ENCODE data around the gene SIK3. TPM values are rescaled to one million over a fixed set of nuclear protein-coding genes. Genes with fewer than 3 reads are reported as not detected.

Gene SIK3
- total RNA-seq, 2 experiments from 2014 or later: 81.4 to 86.1 TPM

- Histone ChIP-seq H3K9me3 (ENCODE audit: control insufficient read depth in 1 of 2, insufficient read depth in 1 of 2, low read length in 2 of 2) (no peaks in the 10 kb centered on the region), H3K4me3 (ENCODE audit: low read length) (no peak overlapping the region), H3K4me1 (ENCODE audit: insufficient read depth, low read length) (peaks cover 32% of the 10 kb centered on the region), H3K36me3 (ENCODE audit: insufficient read depth, low read length) (no peaks in the 10 kb centered on the region), H3K27ac (ENCODE audit: low read depth in 1 of 2, low read length in 2 of 2) (peak overlapping the region in 1 of 2 donors; percentile 95), H3K27me3 (ENCODE audit: control insufficient read depth in 1 of 2, insufficient read depth in 2 of 2, low read length in 2 of 2) (no peaks in the 10 kb centered on the region)
- no peak for TF ChIP-seq CTCF (IDR thresholded peaks at IDR 0.05)
- ChIA-PET POLR2A (no interaction called here), CTCF (interaction anchor here (1.5 to 1.8 kb wide), 2 partner anchors 264 to 308 kb away, joined by 3 to 6 read pairs; partner anchors contain the start of gene APOA5)
- H3K27ac Mint-ChIP-seq: peak overlapping the region; percentile 100
- H3K9me3 Mint-ChIP-seq: no peaks in the 10 kb centered on the region
- intact Hi-C loops (cut with DNase I, micrococcal nuclease): loop anchor here (2.0 to 5.0 kb wide), 3 partner anchors 62 to 173 kb away; no protein-coding TSS in a partner anchor
- H3K36me3 Mint-ChIP-seq (ENCODE audit: low read depth): peaks cover 17% of the 10 kb centered on the region
- DNase-seq (no peak), ATAC-seq (ENCODE audit: poor library complexity) (no peak)
- peaks cover 40% of the 10 kb centered on the region for H3K4me1 Mint-ChIP-seq (ENCODE audit: low read depth)
- H3K4me3 Mint-ChIP-seq: peak overlapping the region; percentile 100
- no peaks in the 10 kb centered on the region for H3K27me3 Mint-ChIP-seq
These were observed 1.5 kb upstream of the SIK3 start for GRCh38 chr11:117099696-117100095.

GRCh38 chr11:117097389-117098268 lies 599 bp downstream of the SIK3 start:
- Mint-ChIP-seq H3K9me3 (no peaks in the 10 kb centered on the region), H3K4me3 (peak overlapping the region; percentile 99), H3K36me3 (ENCODE audit: low read depth) (peaks cover 20% of the 10 kb centered on the region), H3K4me1 (ENCODE audit: low read depth) (peaks cover 59% of the 10 kb centered on the region), H3K27ac (peak overlapping the region; percentile 96), H3K27me3 (no peaks in the 10 kb centered on the region)
- peak; percentile 8 for ATAC-seq (ENCODE audit: poor library complexity)
- peak overlapping the region; percentile 81 to 93 for H3K27ac ChIP-seq (ENCODE audit: low read depth in 1 of 2, low read length in 2 of 2)
- no peak for TF ChIP-seq CTCF (IDR thresholded peaks at IDR 0.05)
- peaks cover 5% of the 10 kb centered on the region for H3K36me3 ChIP-seq (ENCODE audit: insufficient read depth, low read length)
- CTCF ChIA-PET: interaction anchor here (1.0 to 1.8 kb wide), 6 partner anchors 8 to 307 kb away, joined by 3 to 6 read pairs (median 3); partner anchors contain the start of gene APOA5
- H3K27me3 ChIP-seq (ENCODE audit: control insufficient read depth in 1 of 2, insufficient read depth in 2 of 2, low read length in 2 of 2): no peaks in the 10 kb centered on the region
- intact Hi-C loops (cut with DNase I, micrococcal nuclease): loop anchor here (1.0 to 5.0 kb wide), 4 partner anchors 15 to 324 kb away; no protein-coding TSS in a partner anchor
- H3K4me1 ChIP-seq (ENCODE audit: insufficient read depth, low read length): peaks cover 44% of the 10 kb centered on the region
- peak in 12 of 14 experiments; percentile 11 to 56 (median 26) for DNase-seq
- no peaks in the 10 kb centered on the region for H3K9me3 ChIP-seq (ENCODE audit: control insufficient read depth in 1 of 2, insufficient read depth in 1 of 2, low read length in 2 of 2)
- H3K4me3 ChIP-seq (ENCODE audit: low read length): peak overlapping the region; percentile 89
- POLR2A ChIA-PET: interaction anchor here (0.8 to 2.9 kb wide), 22 partner anchors 15 to 324 kb away, joined by 3 to 22 read pairs (median 4); partner anchors contain the start of genes APOA5, PAFAH1B2 and SIDT2

- no peaks in the 10 kb centered on the region for H3K9me3 ChIP-seq (ENCODE audit: control insufficient read depth in 1 of 2, insufficient read depth in 1 of 2, low read length in 2 of 2)
- peak overlapping the region; percentile 89 for H3K4me3 ChIP-seq (ENCODE audit: low read length)
- Mint-ChIP-seq H3K4me1 (ENCODE audit: low read depth) (peaks cover 66% of the 10 kb centered on the region), H3K36me3 (ENCODE audit: low read depth) (peaks cover 26% of the 10 kb centered on the region), H3K27ac (peak overlapping the region; percentile 96), H3K27me3 (no peaks in the 10 kb centered on the region), H3K9me3 (no peaks in the 10 kb centered on the region), H3K4me3 (peak overlapping the region; percentile 99)
- ATAC-seq (ENCODE audit: poor library complexity): no peak
- TF ChIP-seq CTCF (IDR thresholded peaks at IDR 0.05): no peak
- ChIA-PET CTCF (interaction anchor here (0.9 to 1.4 kb wide), 5 partner anchors 9 to 306 kb away, joined by 3 to 4 read pairs (median 3); no protein-coding TSS in a partner anchor), POLR2A (interaction anchor here (0.8 to 2.9 kb wide), 12 partner anchors 14 to 306 kb away, joined by 3 to 22 read pairs (median 6); partner anchors contain the start of genes APOA5, PAFAH1B2 and SIDT2)
- intact Hi-C loops (cut with DNase I, micrococcal nuclease): loop anchor here in 1 of 2 experiments (2.0 to 5.0 kb wide), 3 partner anchors 14 to 170 kb away; no protein-coding TSS in a partner anchor
- no peak for DNase-seq
- H3K36me3 ChIP-seq (ENCODE audit: insufficient read depth, low read length): peaks cover 6% of the 10 kb centered on the region
- peaks cover 45% of the 10 kb centered on the region for H3K4me1 ChIP-seq (ENCODE audit: insufficient read depth, low read length)
- H3K27ac ChIP-seq (ENCODE audit: low read depth in 1 of 2, low read length in 2 of 2): peak overlapping the region; percentile 81 to 93
- H3K27me3 ChIP-seq (ENCODE audit: control insufficient read depth in 1 of 2, insufficient read depth in 2 of 2, low read length in 2 of 2): no peaks in the 10 kb centered on the region
These were observed 1.2 kb downstream of the SIK3 start for GRCh38 chr11:117097014-117097388.

Measured in CD4-positive, alpha-beta T cell (primary cell).